Smooth muscle cell of bladder (primary cell): ENCODE results near the gene MAMDC4. TPM values are rescaled to one million over a fixed set of nuclear protein-coding genes. Genes with fewer than 3 reads are reported as not detected.

Experiments used
- total RNA-seq: library from RNA; depleted of rRNA; stranded (reverse); fragments of >200 nt; gene quantifications from 2 replicates; pipeline ENCODE4 v1.2.3, GENCODE V29; 2014

MAMDC4 gene
- 0.85 and 2.2 TPM in 2 replicates for total RNA-seq

GRCh38 chr9:136851941-136852663, at the start of gene MAMDC4:
TSS of gene MAMDC4 (plus strand) at chr9:136852346. CDS start at chr9:136852417, 71 bp downstream.

GRCh38 chr9:136807281-136808074, 44.7 kb upstream of the MAMDC4 start, which contains the start of gene RABL6:
TSS of gene RABL6 (plus strand) at chr9:136807948. CDS start at chr9:136808197, 249 bp downstream.

GRCh38 chr9:136842380-136842948, 9.7 kb upstream of the MAMDC4 start, which contains the start of gene AJM1:
TSS of gene AJM1 (plus strand) at chr9:136842478. CDS start at chr9:136844415, 1,937 bp downstream.

GRCh38 chr9:136849038-136849959, 2.8 kb upstream of the MAMDC4 start, which contains the start of gene PHPT1:
TSS of gene PHPT1 (plus strand) at chr9:136849409. CDS start at chr9:136849431, 22 bp downstream.

GRCh38 chr9:136885950-136886578, 33.9 kb downstream of the MAMDC4 start, which contains the start of gene TRAF2:
TSS of gene TRAF2 (plus strand) at chr9:136886516. CDS start at chr9:136898741, 12,225 bp downstream.

Other genes starting within 250 kb of the MAMDC4 start
- 10.5 and 15.6 TPM in 2 replicates for gene EGFL7, start 189.4 kb upstream of the MAMDC4 start, total RNA-seq
- 42.0 and 46.8 TPM in 2 replicates for gene AGPAT2, start 164.9 kb upstream of the MAMDC4 start, total RNA-seq
- 1.00 and 1.0 TPM in 2 replicates for gene DIPK1B, start 139.8 kb upstream of the MAMDC4 start, total RNA-seq
- not detected in 2 replicates for gene LCN10, start 109.4 kb upstream of the MAMDC4 start, total RNA-seq
- gene LCN6, start 103.8 kb upstream of the MAMDC4 start, total RNA-seq: not detected in 2 replicates
- gene LCN8, start 94.1 kb upstream of the MAMDC4 start, total RNA-seq: not detected in 2 replicates
- not detected in 2 replicates for gene LCN15, start 87.8 kb upstream of the MAMDC4 start, total RNA-seq
- 57.2 and 57.3 TPM in 2 replicates for gene TMEM141, start 61.0 kb upstream of the MAMDC4 start, total RNA-seq
- gene CCDC183, start 56.0 kb upstream of the MAMDC4 start, total RNA-seq: 0.28 and 0.46 TPM in 2 replicates
- gene RABL6, start 44.4 kb upstream of the MAMDC4 start, total RNA-seq: 55.6 and 61.1 TPM in 2 replicates
- gene AJM1, start 9.9 kb upstream of the MAMDC4 start, total RNA-seq: 1.00 and 1.4 TPM in 2 replicates
- gene PHPT1, start 2.9 kb upstream of the MAMDC4 start, total RNA-seq: 203 and 206 TPM in 2 replicates
- 452 and 470 TPM in 2 replicates for gene EDF1, start 14.0 kb downstream of the MAMDC4 start, total RNA-seq
- gene TRAF2, start 34.2 kb downstream of the MAMDC4 start, total RNA-seq: 4.0 and 6.3 TPM in 2 replicates
- 116 and 152 TPM in 2 replicates for gene FBXW5, start 92.4 kb downstream of the MAMDC4 start, total RNA-seq
- 0.14 TPM in 1 of 2 replicates, not detected in the other for gene C8G, start 92.9 kb downstream of the MAMDC4 start, total RNA-seq
- 0.28 TPM in 1 of 2 replicates, not detected in the other for gene LCN12, start 99.9 kb downstream of the MAMDC4 start, total RNA-seq
- gene PTGDS, start 125.2 kb downstream of the MAMDC4 start, total RNA-seq: 2.3 and 14.1 TPM in 2 replicates
- 0.57 and 3.4 TPM in 2 replicates for gene LCNL1, start 130.6 kb downstream of the MAMDC4 start, total RNA-seq
- 6.6 and 7.5 TPM in 2 replicates for gene PAXX, start 140.1 kb downstream of the MAMDC4 start, total RNA-seq
- gene CLIC3, start 144.2 kb downstream of the MAMDC4 start, total RNA-seq: 5.0 and 7.8 TPM in 2 replicates
- 11.9 and 20.0 TPM in 2 replicates for gene ABCA2, start 175.9 kb downstream of the MAMDC4 start, total RNA-seq
- gene FUT7, start 179.7 kb downstream of the MAMDC4 start, total RNA-seq: not detected in 2 replicates
- gene NPDC1, start 193.8 kb downstream of the MAMDC4 start, total RNA-seq: 12.1 and 18.4 TPM in 2 replicates
- gene ENTPD2, start 201.7 kb downstream of the MAMDC4 start, total RNA-seq: not detected in 2 replicates
- gene SAPCD2, start 218.2 kb downstream of the MAMDC4 start, total RNA-seq: 0.43 and 0.55 TPM in 2 replicates
- 7.7 and 14.3 TPM in 2 replicates for gene UAP1L1, start 225.2 kb downstream of the MAMDC4 start, total RNA-seq
- gene MAN1B1, start 234.6 kb downstream of the MAMDC4 start, total RNA-seq: 73.2 and 87.0 TPM in 2 replicates